IPS-20b (cell line): Measurements from ENCODE around the gene DUSP9.
"Not testable (repeated sequence)": the region's sequence is repeated elsewhere in the genome, so short reads cannot be mapped to it uniquely, and the experiment has no call there.

Experiments used
- H3K27ac ChIP-seq: one replicate; pipeline ENCODE4 v1.5.1; 2013; ENCODE audit warnings: low read length
- H3K27me3 ChIP-seq: 2 replicates; pipeline ENCODE4 v1.6.1; 2013; ENCODE audit warnings: mild to moderate bottlenecking, low read length, inconsistent platforms; ENCODE audit not compliant: insufficient read depth
- H3K36me3 ChIP-seq: 2 replicates; pipeline ENCODE4 v1.6.1; 2013; ENCODE audit warnings: low read depth, mild to moderate bottlenecking, inconsistent platforms, low read length, moderate library complexity; ENCODE audit not compliant: insufficient read depth
- H3K4me1 ChIP-seq: 2 replicates; pipeline ENCODE4 v1.6.1; 2013; ENCODE audit warnings: mild to moderate bottlenecking, control low read depth, inconsistent platforms, low read length, moderate library complexity; ENCODE audit not compliant: insufficient read depth
- H3K4me3 ChIP-seq: 2 replicates; pipeline ENCODE4 v1.5.1; 2013; ENCODE audit warnings: mild to moderate bottlenecking, low read length, inconsistent platforms
- H3K9ac ChIP-seq: 2 replicates; pipeline ENCODE4 v1.6.1; 2013; ENCODE audit warnings: low read depth, mild to moderate bottlenecking, inconsistent platforms, low read length, moderate library complexity
- H3K9me3 ChIP-seq: 2 replicates; pipeline ENCODE4 v1.6.1; 2013; ENCODE audit warnings: mild to moderate bottlenecking, low read depth, low read length, inconsistent platforms; ENCODE audit not compliant: insufficient read depth

Gene DUSP9, protein sequence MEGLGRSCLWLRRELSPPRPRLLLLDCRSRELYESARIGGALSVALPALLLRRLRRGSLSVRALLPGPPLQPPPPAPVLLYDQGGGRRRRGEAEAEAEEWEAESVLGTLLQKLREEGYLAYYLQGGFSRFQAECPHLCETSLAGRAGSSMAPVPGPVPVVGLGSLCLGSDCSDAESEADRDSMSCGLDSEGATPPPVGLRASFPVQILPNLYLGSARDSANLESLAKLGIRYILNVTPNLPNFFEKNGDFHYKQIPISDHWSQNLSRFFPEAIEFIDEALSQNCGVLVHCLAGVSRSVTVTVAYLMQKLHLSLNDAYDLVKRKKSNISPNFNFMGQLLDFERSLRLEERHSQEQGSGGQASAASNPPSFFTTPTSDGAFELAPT

DNA sequence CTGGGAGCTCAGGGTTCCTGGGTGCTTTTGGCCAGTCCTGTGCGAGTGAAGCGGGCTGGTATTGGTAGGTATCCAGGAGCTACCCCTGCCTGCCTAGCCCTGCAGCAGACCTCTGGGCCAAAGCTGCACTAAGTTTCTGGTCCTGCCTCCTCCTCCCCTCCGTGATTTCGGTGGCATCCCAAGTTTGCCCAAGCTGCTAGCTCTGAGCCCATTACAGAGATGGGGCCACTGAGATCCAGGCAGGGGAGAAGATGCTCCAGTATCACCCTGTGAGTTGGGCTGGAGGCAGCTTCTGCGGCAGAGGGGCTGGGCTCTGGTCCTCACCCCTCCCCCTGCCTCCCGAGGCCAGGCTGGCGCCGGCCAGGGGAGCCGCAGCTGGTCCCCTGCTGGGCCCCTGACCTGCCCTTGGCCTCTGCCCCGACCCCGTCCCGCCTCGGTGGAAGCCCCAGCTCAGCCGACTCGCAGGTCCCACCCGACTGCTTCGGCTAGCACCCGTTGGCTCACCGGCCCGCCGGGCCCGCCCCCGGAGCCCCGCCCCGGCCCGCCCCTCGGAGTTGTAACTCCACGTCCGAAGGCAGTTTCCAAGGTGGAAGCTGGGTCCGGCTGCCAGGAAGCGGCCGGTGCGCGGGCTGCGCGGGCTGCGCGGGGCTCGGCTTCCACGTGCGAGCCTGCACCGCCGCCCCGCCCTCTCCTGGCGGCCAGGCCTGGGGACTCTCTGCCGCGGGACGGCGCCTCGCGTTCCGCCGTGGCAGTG is at the start of gene DUSP9:
Gene DUSP9 (plus strand): TSS at position 584 of the 754 bp plus-strand sequence. CDS start 751 bp downstream, outside the sequence.
- H3K9me3 ChIP-seq, result no peaks in the 10 kb centered on the region
- no peak within 1 kb of the TSS for H3K27ac ChIP-seq
- no peaks in the 10 kb centered on the region for H3K4me1 ChIP-seq
- peaks cover 72% of the 10 kb centered on the region for H3K27me3 ChIP-seq
- H3K36me3 ChIP-seq, result no peaks in the 10 kb centered on the region
- no peak within 1 kb of the TSS for H3K9ac ChIP-seq
- H3K4me3 ChIP-seq, result no peak within 1 kb of the TSS

DNA sequence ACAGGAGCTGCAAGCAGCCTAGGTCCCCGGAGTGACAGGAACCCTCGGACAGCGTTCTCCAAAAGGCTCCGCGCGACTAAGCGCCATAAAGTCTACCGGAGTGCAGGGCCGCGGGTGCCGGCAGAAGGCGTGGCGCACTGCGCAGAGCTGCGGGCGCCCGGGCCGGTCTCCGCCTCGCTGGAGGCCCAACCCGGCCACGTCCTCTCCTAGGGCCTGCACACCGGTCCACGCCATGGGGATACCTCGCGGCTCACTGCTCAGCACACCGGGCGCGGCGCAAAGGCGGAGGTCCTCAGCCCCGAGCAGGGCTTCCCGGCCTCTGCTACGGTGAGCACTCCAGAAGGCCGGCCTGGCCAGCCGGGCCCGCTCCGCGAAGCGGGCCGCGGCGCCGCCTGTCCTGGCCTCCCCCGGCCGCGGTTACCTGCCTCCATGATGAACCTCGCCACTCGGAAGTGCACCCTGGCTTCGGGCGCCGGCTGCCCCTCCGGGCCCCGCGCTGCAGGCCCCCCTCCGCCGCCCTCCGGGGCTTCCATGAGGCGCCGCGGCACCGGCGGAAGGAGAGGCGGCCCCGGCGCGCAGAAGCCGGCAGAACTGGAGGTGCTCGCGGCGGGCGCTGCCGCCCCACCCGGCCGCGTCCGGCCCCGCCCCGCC is 48.3 kb upstream of the DUSP9 start, which contains the start of gene CCNQ:
Gene CCNQ (minus strand): TSS at position 599 of the 651 bp plus-strand sequence. CDS start 66 bp downstream, at position 533.
- peak within 1 kb of the TSS; percentile 68 for H3K4me3 ChIP-seq
- H3K27ac ChIP-seq, result no peak within 1 kb of the TSS
- H3K36me3 ChIP-seq, result peaks cover 4% of the 10 kb centered on the region; the same call in 1 of the 2 replicates
- H3K27me3 ChIP-seq, result peaks cover 20% of the 10 kb centered on the region
- peak within 1 kb of the TSS; percentile 57; the same call in 1 of the 2 replicates for H3K9ac ChIP-seq
- no peaks in the 10 kb centered on the region for H3K4me1 ChIP-seq
- H3K9me3 ChIP-seq, result no peaks in the 10 kb centered on the region

DNA sequence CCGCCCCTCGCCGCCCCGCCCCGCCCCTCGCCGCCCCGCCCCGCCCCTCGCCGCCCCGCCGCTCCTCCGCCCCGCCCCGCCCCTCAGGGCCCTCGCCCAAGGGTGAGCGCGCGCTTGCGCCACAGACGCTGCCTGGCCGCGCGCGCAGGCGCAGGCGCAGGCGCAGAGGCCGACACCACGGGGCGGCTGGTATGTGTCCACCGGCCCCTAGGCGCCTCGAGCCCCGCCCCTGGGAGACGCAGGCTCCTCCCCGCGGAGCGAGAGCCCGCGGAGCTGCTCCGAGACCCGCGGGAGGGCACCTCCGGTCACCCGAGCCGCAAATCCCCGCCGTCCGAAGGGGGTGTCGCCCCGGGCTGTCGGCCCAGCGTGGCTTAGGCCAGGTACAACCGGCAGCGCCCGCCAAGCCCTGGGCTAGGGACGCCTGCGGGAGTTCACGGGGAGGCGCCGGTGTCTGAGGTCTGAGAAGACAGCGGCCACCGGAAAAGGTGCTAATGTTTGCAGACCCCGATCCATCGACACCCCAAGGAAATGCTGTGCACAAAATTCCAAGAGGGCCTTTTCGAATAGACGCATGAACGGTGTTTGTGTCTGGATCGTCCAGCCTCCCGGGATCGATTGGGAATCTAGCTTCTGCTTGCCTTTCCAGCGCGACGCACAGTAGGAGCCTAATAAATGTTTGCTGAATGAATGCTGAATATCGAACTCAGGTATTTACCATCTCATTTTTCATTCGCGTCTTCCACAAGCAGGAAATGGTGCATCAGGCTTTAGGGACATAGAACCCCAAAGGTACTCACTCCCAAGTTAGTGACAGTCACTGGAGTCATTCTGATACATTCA is 47.6 kb upstream of the DUSP9 start:
- Histone ChIP-seq H3K9me3 (no peaks in the 10 kb centered on the region), H3K27me3 (peaks cover 20% of the 10 kb centered on the region), H3K4me1 (no peaks in the 10 kb centered on the region), H3K36me3 (no peaks in the 10 kb centered on the region), H3K4me3 (peak overlapping the region; percentile 66), H3K27ac (no peak overlapping the region), H3K9ac (peak overlapping the region; percentile 57; the same call in 1 of the 2 replicates)

DNA sequence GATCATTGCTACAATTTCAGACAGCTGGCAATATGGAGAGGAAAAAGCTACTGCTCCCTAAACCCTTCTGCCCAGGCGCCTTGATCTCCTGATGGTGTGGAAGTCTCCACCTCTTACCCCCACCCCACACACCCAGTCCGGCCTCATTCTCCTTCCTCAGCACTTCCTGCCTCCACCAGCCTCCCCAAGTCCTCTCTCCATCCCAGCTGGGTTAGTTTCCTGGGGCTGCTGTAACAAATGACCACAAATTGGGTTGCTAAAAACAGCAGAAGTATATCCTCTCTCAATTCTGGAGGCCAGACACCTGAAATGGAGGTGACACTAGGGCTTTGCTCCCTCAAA is 47.0 kb upstream of the DUSP9 start:
- Histone ChIP-seq H3K27ac (no peak overlapping the region), H3K9ac (peak overlapping the region; percentile 57; the same call in 1 of the 2 replicates), H3K9me3 (no peaks in the 10 kb centered on the region), H3K4me1 (no peaks in the 10 kb centered on the region), H3K27me3 (peaks cover 20% of the 10 kb centered on the region), H3K4me3 (peak overlapping the region; percentile 66), H3K36me3 (no peaks in the 10 kb centered on the region)

DNA sequence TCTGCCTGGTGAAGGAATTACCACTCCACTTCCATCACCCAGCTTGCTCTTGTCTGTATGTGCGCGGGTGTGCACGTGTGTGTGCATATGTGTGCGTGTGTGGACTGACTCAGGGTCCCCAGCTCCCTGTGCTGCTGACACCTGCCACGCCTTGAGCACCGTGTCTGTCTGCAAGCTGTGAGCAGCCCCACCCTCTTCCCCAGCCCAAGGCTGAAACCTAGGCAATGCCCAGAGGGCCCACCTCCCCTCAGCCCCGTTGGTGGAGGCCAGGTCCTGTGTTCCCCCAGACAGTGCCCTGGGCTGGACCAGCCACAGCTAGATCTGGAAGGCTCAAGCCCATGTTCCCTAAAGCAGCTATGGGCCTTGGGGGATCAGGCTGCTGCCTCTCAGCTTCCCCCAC is 46.1 kb upstream of the DUSP9 start:
- Histone ChIP-seq H3K4me3 (no peak overlapping the region), H3K4me1 (no peaks in the 10 kb centered on the region), H3K9ac (no peak overlapping the region), H3K36me3 (no peaks in the 10 kb centered on the region), H3K27ac (no peak overlapping the region), H3K27me3 (peaks cover 23% of the 10 kb centered on the region), H3K9me3 (no peaks in the 10 kb centered on the region)

DNA sequence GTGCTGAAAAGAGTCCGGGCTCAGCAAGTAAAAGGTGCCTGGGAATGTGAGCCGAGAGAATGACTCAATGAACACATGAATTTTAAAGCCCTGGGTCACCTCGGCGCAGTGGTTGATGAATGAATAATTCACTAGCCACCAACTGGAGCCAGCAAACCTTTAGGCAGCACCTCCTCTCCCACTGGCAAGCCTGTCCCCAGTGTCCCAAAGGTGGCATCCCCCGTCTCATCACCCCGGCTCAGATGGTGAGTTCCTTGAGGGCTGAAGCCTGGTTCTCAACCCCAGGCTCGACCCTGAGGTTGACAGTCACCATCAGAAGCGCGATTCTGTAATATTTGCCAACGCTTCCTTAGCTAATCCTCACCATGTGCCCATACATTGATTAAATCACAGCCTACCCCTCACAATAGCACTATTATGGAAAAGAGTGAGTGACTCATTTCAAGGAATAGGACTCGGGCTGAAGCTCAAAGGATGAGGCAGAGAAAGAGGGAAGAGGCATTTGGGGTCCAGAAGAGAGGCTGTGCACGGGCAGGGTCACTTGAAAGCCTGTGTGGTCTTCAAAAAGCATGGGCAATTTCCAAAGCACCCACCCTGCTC is 45.4 kb upstream of the DUSP9 start:
- peaks cover 29% of the 10 kb centered on the region for H3K27me3 ChIP-seq
- H3K4me1 ChIP-seq, result no peaks in the 10 kb centered on the region
- no peak overlapping the region for H3K4me3 ChIP-seq
- H3K9ac ChIP-seq, result no peak overlapping the region
- H3K36me3 ChIP-seq, result no peaks in the 10 kb centered on the region
- H3K9me3 ChIP-seq, result no peaks in the 10 kb centered on the region
- no peak overlapping the region for H3K27ac ChIP-seq

DNA sequence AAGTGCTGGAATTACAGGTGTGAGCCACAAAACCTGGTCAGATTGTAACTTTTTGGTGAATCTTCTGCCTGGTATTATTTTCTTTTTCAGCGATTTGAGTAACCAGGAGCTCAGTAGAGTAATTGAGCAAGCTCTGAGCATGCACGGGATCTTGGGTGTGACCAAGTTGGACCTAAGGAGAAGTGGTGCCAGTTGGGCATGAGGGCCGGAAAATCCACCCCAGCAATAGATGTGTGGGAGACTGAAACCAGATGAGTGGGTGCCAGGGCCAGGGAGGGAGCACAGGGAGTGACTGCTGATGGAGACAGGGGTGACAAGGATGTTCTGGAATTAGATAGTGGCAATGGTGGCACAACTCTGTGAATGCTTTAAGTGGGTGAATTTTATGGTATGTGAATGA is 44.4 kb upstream of the DUSP9 start:
- H3K27ac ChIP-seq, result no peak overlapping the region
- no peak overlapping the region for H3K9ac ChIP-seq
- H3K4me1 ChIP-seq, result no peaks in the 10 kb centered on the region
- no peak overlapping the region for H3K4me3 ChIP-seq
- no peaks in the 10 kb centered on the region for H3K9me3 ChIP-seq
- no peaks in the 10 kb centered on the region for H3K36me3 ChIP-seq
- peaks cover 36% of the 10 kb centered on the region for H3K27me3 ChIP-seq

DNA sequence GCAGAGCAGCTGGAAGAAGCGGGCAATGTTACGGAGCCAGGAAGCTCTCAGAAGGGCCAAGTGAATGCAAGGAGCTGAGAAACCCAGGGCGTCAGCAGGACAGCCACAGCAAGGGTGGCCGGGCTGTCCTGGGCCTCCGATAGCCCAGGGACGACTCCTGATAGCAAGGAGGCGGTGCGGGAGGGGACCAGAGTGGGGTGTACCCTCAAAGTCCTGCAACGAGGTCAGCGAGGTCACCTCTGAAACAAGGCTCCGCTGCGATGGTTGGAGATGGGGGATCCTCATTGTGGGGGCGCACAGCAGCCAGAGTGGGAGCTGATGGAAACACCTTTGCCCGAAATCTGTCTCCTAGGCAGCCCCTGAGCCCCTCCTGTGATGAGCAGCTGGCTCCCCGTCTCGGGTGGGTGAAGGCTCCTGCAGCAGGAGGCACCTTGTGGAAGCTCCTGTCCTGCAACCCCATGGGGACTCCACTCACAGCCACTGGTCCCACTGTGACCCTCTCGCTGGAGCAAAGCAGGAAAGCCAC is 43.8 kb upstream of the DUSP9 start:
- peaks cover 31% of the 10 kb centered on the region for H3K27me3 ChIP-seq
- H3K9ac ChIP-seq, result no peak overlapping the region
- no peaks in the 10 kb centered on the region for H3K9me3 ChIP-seq
- H3K4me1 ChIP-seq, result no peaks in the 10 kb centered on the region
- H3K27ac ChIP-seq, result no peak overlapping the region
- H3K36me3 ChIP-seq, result no peaks in the 10 kb centered on the region
- no peak overlapping the region for H3K4me3 ChIP-seq

DNA sequence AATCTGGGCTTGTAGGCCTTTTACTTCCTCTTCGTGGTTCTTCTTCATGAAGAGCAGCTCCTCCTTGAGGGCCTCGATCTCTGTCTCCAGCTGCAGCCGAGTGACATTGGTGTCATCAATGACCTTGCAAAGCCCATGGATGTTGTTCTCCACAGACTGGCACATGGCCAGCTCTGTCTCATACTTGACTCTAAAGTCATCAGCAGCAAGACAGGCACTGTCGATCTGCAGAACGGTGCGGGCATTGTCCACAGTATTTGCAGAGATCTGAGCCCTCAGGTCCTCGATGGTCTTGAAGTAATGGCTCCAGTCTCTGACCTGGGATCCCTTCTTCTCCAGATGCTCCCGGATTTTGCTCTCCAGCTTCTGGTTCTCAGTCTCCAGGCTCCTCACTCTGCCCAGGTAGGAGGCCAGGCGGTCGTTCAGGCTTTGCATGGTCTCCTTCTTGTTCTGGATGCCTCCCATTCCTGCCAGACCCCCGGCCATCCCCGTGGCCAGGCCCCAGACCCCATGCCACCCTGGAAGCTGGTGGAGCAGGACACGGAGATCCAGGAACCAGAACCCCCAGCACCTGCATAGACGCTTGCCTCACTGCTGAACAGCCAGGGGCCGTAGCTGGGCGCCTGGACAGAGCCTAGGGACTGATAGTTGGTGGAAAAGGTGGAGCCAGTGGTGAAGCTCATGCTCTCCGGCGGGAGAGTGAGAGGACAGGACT is 42.2 kb upstream of the DUSP9 start:
- peaks cover 43% of the 10 kb centered on the region for H3K27me3 ChIP-seq
- H3K4me1 ChIP-seq, H3K27ac ChIP-seq, H3K36me3 ChIP-seq, H3K4me3 ChIP-seq, H3K9me3 ChIP-seq, H3K9ac ChIP-seq: not testable (repeated sequence)

DNA sequence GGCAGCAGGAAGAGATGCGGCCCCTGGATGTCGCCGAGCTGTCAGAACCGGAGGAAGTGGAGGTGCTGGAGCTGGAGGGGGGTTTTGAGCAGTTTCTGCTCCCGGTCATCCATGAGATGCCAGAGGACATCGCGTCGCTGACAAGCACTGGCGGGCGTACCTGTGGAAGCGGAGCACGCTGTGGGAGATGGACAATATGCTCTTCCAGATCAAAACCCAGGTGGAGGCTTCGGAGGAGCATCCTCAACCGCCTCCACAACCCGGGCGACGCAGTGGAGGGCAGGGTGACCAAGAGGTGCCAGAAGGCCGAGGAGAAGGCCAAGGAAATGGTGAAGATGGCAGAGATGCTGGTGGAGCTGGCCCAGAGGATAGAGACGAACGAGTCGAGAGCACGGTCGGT is 40.5 kb upstream of the DUSP9 start:
- no peak overlapping the region for H3K27ac ChIP-seq
- H3K4me3 ChIP-seq, result no peak overlapping the region
- H3K4me1 ChIP-seq, result no peaks in the 10 kb centered on the region
- H3K9me3 ChIP-seq, result no peaks in the 10 kb centered on the region
- H3K27me3 ChIP-seq, result peaks cover 44% of the 10 kb centered on the region
- H3K9ac ChIP-seq, result no peak overlapping the region
- H3K36me3 ChIP-seq, result no peaks in the 10 kb centered on the region
